RPMI7951 (cell line): ENCODE results near the gene GRIN3A. TPM values are rescaled to one million over a fixed set of nuclear protein-coding genes. Genes with fewer than 3 reads are reported as not detected.
"Not testable (repeated sequence)": the region's sequence is repeated elsewhere in the genome, so short reads cannot be mapped to it uniquely, and the experiment has no call there.

Source experiments
- DNase-seq: peaks from one replicate; pipeline ENCODE4 v3.0.0-alpha.2; 2012; ENCODE audit warnings: low read depth
- total RNA-seq: library from RNA; depleted of rRNA; stranded (reverse); fragments of >200 nt; shearing (Covaris generic); gene quantifications from 2 replicates; pipeline ENCODE4 v1.2.3, GENCODE V29; 2014

GRIN3A gene
- total RNA-seq, 1 experiment from 2014 or later, result not detected

GRCh38 chr9:101579711-101580545 lies 158.5 kb downstream of the GRIN3A start:
- DNase-seq, result no peak

GRCh38 chr9:101578378-101578777 lies 160.1 kb downstream of the GRIN3A start:
- peak; percentile 13 for DNase-seq

GRCh38 chr9:101574731-101575333 lies 163.6 kb downstream of the GRIN3A start:
- DNase-seq, result no peak

DNA sequence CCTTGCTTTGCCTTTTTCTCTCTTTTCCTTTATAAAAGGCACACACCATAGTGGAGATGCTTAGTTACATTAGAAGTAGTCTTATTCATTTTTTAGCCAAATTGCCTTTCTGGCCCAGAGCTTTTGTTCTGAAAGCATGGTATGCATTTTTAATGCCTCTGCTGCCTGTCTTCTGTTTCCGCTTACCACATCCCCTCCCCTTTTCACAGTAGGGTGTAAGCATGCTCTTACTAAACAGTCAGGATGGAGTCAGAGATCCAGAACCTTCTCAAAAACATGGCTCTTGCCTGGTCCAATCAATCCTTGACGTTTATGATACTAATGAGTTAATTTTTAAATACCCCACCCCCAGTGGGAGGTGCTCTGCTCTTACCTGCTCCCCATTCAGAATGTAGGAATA lies 166.1 kb downstream of the GRIN3A start:
- no peak for DNase-seq

DNA sequence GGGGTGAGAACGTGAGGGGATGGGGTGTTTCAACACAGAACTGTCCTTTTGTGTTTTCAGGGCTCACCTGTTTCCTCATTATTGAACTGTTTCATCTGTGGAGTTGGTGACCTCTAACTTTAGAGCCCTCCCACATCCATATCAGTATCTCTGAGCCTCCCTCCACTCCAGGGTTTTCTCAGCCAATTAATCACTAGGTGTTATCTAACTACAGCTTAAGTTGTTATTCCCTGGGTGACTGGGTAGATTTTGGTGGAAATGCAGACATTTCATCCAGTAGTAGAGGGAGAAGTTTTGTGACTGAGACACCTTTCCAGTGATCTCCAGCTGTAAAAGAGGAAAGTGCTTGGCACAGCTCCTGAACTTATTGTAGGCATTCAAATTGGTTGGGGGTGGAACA lies 167.3 kb downstream of the GRIN3A start:
- DNase-seq, result no peak

- no peak for DNase-seq
Measured at GRCh38 chr9:101569741-101570501, 168.5 kb downstream of the GRIN3A start.

DNA sequence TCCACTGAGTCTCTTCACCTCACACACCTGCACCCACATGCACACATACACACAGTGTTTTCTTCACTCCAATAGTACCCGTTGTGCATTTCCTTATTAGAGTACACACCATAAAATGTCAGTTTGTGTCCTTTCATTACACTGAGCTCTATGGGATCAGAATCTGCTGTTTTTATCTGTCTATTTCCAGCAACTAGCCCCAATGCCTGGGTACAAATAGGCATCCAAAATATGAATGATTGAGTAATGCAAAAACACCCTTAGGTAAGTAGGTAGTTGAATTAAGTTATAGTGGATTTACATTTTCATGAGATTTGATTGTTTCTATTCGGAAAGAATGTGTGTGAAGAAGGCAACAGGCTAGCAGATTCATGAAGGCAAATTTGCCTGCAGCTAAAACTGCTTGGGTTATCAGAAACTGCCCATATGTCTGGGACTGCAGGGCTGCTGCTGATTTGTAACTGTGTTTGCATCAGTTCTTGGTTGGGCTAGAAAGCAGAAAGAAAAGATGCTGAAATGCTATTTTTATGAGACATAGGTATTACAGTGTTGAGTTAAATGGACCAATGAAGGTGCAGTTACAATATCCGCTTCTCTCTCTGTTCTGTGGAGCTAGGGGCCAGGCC lies 170.6 kb downstream of the GRIN3A start:
- no peak for DNase-seq

DNA sequence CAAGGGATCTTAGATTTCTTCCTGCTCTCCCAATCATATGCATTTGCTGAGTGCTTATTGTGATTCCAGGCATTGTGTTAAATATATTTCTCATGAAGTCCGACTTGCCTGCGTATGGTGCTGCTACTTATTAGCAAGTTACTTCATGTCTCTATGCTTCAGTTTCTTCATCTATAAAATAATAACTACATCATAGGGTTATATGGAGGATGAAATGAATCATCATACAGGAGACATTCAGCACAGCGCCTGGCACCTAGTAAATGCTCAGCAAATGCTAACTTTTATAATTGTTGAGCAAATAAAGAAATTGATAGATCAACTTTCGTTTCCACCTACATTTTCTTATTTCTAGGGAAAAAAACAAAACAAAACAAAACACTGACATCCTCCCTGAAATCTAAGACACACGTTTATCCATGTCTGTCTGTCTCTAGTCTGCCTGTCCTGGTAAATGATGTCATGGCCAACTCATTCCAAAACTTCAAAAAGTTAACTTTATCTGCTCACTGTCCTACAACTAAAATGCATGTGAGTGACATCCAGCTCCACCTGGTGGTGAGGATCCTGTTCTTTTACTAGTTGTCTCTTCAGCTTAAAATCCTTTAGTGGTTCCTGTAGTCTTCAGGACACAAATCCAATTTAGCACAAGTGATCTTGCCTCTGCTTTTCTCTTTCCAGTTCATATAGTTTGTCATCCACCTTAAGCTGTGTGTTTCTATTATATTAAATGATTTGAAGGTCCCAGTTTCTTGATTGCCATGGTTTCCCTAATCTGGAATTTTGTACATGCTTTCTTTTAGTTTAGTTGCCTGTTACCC lies 171.3 kb downstream of the GRIN3A start:
- peak; percentile 50 for DNase-seq

DNA sequence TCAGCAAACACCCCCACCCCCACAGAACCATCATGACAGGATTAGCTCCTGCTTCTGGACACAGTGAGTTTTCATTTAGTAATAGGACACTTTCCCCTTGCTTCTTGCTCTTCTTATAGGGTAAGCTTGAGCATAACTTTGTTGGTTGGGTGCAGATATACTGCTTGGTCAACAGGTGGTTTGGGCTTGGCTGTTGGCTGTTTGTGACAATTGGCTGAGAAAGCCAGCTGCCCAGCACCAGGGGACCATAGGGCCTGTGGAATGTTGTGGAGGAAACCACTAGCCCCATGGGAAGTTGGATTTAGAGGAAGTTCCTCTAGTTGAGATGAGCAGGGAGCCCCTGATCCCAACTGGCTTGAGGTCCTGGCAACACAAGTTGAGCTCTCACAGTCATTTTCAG lies 174.2 kb downstream of the GRIN3A start:
- DNase-seq, result no peak

DNA sequence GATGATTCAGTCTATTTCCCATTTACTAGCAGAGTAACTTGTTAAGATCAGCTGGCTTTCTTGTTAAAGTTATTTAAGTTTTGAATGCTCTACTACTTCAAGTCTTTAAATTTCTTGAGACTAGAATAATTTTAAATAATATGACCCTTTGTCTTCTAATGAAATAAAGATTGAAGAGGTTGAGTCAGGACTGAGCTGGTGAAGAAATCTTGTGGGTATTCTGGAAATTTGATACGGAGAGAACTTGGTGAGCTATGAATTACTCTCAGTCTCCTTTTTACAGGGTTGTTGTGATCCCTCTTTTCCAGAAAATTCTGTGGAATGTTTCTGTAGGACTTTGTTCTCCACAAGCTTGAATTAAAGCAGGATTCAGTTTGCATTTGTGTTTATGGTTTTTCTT lies 175.5 kb downstream of the GRIN3A start:
- DNase-seq, result no peak

DNA sequence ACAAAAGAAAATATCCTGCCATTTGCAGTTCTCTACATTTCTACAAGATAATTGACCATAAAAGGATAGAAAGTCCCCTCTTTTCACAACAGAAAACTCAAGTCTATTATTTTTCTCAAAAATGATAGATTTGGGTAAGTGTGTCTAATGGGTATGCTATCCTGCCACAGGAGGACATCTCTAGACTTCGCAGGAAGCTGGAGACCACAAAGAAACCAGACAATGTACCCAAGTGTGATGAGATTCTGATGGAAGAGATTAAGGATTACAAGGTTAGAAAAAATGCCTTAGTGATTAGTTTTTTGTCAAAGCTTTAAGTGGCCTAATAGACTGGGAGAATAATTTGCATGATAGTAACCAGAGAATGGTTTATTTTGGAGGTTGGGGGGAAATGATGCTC lies 176.7 kb downstream of the GRIN3A start:
- DNase-seq, result no peak

DNA sequence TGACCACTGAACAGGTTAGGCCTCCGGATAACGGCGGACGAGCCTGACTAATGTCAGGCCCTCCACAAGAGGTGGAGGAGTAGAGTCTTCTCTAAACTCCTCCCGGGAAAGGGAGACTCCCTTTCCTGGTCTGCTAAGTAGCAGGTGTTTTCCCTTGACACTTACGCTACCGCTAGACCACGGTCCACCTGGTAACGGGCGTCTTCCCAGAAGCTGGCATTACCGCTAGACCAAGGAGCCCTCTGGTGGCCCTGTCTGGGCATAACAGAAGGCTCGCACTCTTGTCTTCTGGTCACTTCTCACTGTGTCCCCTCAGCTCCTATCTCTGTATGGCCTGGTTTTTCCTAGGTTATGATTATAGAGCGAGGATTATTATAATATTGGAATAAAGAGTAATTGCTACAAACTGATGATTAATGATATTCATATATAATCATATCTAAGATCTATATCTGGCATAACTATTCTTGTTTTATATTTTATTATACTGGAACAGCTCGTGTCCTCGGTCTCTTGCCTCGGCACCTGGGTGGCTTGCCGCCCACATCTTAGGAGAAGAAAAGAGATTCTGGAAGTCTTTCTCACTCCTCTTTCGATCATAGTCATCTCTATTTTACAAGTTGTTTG lies 188.9 kb downstream of the GRIN3A start:
- not testable (repeated sequence) for DNase-seq

DNA sequence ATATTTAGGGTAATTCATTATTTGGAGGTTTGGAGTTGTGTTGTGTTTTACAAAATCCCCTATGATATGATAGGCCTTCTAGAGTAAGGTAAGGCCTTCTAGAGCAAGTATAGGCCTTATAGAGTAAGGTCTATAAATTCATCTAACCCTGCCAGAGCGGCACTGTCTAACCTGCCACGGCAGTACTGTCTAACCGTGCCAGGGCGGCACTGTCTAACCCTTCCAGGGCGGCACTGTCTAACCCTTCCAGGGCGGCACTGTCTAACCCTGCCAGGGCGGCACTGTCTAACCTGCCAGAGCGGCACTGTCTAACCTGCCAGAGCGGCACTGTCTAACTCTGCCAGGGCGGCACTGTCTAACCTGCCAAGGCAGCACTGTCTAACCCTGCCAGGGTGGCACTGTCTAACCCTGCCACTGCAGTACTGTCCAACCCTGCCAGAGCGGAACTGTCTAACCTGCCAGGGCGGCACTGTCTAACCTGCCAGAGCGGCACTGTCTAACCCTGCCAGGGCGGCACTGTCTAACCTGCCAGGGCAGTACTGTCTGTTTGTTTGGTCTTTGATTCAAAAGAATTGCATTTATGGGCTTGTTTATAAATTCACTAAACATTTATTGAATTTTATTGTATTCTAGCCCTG lies 195.2 kb downstream of the GRIN3A start:
- no peak for DNase-seq

GRCh38 chr9:101540069-101540468 lies 198.4 kb downstream of the GRIN3A start:
- DNase-seq, result no peak

GRCh38 chr9:101536938-101537337 lies 201.5 kb downstream of the GRIN3A start:
- DNase-seq, result peak; percentile 35

GRCh38 chr9:101536351-101536750 lies 202.1 kb downstream of the GRIN3A start:
- DNase-seq, result no peak

GRCh38 chr9:101533334-101534204 lies 204.9 kb downstream of the GRIN3A start, which contains the start of gene RNF20:
RNF20 (plus strand) TSS chr9:101533853; CDS start chr9:101535424, 1,571 bp downstream.
- DNase-seq, result peak; percentile 99

- peak; percentile 74 for DNase-seq
Measured at GRCh38 chr9:101530076-101530711, 208.3 kb downstream of the GRIN3A start.

DNA sequence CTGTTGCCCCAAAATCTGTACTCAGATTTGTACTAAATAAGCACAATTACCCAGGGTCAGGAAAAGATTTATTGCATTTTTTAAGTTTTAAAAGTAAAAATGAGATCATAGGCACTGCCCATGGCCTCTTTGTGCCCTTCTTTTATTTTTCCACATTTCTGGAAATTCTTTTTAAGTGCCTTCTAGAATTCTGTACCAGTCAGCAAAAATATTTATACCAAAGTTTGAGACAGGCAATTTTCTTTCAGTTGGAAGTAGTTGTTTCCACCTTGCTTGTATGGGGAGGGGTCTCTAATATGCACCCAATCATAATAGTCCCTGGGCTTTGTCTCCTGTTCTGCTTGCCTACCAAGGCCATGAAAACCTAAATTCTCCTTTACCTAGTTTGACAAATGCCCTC lies 210.4 kb downstream of the GRIN3A start:
- no peak for DNase-seq
